Hematopoietic multipotent progenitor cell treated with erythropoietin and hydrocortisone succinate and interleukin-3 and kit ligand, for 15 days (in vitro differentiated cells): ENCODE measurements around the gene NUP43.
"Not testable (repeated sequence)": the region's sequence is repeated elsewhere in the genome, so short reads cannot be mapped to it uniquely, and the experiment has no call there.

ENCODE experiments used
- DNase-seq: peaks from one replicate; pipeline ENCODE4 v3.0.0-alpha.2; 2015; ENCODE audit warnings: low spot score

NUP43 gene

DNA sequence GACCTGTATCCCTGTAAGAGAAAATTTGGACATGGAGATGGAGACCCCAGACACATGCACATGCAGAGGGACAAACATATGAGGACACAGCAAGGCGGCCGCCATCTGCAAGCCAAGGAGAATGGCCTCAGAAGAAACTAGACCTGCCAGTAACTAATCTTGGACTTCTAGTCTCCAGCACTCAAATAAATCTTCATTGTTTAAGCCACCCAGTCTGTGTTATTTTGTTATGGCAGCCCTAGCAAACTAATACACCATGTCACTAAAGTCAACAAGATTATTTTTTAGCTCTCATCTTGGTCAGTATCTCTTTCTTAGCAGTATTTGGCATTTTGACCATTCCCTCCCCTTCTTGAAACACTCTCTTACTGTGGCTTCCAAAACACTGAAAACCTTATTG lies 55.1 kb downstream of the NUP43 start:
- no peak for DNase-seq

DNA sequence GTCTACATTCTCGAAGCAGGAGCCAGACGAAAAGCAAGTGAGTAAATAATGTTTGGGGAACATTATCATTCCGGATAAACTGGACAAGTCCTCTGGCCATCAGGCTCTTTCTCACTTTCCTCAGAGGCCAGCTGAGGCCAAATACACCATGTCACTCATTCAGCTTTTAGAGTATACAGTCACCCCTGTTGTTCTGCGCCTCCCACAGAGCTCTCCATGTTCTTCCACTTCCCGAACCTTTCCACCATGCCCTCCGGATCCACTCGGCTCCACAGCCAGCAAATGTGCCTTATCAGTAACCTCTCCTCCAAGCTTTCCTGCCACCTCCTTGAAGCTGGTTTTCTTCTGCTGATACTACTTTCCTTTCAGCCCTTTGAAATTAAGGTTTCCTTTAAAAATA lies 60.1 kb downstream of the NUP43 start:
- no peak for DNase-seq

DNA sequence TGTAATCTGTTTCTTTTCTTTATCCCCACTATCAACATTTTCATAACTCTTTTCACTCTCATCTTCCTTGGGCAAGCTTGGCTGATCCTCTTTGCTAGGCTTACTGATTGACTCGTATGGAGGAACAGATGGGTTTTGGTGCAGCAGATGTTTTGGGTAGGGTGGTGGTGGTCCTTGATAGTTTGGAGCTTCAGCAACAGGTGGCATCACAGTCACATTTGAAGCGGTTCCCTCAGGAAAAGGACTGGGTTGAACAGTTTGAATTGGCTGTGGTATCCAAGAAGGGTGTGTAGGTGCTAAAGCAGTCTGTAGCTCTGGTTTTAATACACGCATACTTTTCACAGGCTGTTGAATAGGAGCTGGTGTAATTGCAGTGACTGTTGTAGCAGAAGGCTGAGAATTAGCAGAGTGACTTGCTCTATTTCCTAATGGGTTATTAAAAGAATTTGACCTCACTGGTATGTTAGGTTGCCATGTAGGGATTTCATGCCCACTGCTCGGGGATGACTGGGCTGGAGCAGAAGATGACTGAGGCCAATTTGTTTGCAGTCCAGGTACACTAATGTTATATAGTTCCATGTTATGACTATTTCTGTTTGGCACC lies 63.0 kb downstream of the NUP43 start:
- no peak for DNase-seq

DNA sequence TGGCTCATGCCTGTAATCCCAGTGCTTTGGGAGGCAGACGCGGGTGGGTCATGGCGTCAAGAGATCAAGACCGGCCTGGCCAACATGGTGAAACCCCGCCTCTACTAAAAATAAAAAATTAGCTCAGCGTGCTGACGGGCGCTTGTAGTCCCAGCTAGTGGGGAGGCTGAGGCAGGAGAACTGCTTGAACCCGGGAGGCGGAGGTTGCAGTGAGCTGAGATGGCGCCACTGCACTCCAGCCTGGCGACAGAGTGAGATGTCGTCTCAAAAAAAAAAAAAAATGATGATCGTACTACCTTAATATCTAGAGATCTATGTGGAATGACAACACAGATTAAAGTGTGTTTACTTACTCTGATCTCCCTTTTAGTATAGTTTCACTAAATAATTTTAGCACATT lies 64.5 kb downstream of the NUP43 start:
- DNase-seq = not testable (repeated sequence)

DNA sequence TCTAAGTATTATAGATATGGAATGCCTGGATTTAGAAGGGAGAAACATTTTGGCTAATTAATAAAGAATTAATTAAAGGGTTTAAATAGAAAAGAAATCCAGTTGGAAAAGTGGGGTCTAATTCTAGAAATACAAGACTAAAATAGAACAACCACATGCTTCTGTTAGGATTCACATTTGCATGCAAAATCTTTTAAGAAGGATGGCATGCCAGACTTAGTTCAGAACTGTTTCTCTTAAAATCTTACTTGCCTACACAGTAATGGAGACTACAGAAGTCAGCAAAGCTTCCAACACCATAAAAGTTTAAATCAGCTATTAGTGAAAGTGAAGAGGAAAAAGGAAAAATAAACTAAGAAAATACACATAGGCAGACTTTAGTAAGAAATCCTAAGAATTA lies 65.1 kb downstream of the NUP43 start:
- no peak for DNase-seq

DNA sequence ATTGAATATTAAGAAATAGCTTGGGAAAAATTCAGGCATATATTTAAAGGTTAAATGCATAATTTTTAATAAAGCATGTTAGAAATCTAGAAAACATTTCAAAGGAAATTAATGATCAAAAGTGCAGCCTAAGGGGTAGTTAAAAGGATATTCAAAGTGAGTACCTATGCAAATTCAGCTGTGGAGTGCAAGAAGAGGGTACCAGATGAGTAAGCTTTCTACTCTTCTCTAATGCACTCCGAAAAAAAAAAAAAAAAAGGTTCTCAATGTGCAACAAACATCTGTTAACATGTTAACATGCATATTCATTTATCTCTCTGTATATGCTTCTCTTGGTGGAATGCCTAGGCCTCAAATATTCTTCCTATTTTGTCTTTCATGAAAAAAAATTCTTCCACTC lies 65.8 kb downstream of the NUP43 start:
- no peak for DNase-seq
